ENCODE results near the gene IFITM5.
"Not testable (repeated sequence)": the region's sequence is repeated elsewhere in the genome, so short reads cannot be mapped to it uniquely, and the experiment has no call there.

The IFITM5 gene

GRCh38 chr11:328012-328411 is 28.7 kb upstream of the IFITM5 start:
- DNase-seq (ENCODE audit: low read depth), result no peak

- DNase-seq (ENCODE audit: low read depth), result no peak
Measured at GRCh38 chr11:327581-327923, 28.2 kb upstream of the IFITM5 start.

- peak; percentile 48 for DNase-seq (ENCODE audit: low read depth)
Measured at GRCh38 chr11:326842-327580, 27.7 kb upstream of the IFITM5 start.

GRCh38 chr11:326592-326841 is 27.2 kb upstream of the IFITM5 start:
- DNase-seq (ENCODE audit: low read depth), result no peak

GRCh38 chr11:325796-326591 is 26.7 kb upstream of the IFITM5 start:
- DNase-seq (ENCODE audit: low read depth), result no peak

- not testable (repeated sequence) for DNase-seq (ENCODE audit: low read depth)
Measured at GRCh38 chr11:324593-325517, 25.5 kb upstream of the IFITM5 start.

GRCh38 chr11:324156-324555 is 24.8 kb upstream of the IFITM5 start:
- DNase-seq (ENCODE audit: low read depth), result no peak

- not testable (repeated sequence) for DNase-seq (ENCODE audit: low read depth)
Measured at GRCh38 chr11:319888-320273, 20.6 kb upstream of the IFITM5 start.

- DNase-seq (ENCODE audit: low read depth), result not testable (repeated sequence)
Measured at GRCh38 chr11:319121-319887, 20.0 kb upstream of the IFITM5 start.

GRCh38 chr11:318405-319120 is 19.2 kb upstream of the IFITM5 start:
- DNase-seq (ENCODE audit: low read depth), result not testable (repeated sequence)

GRCh38 chr11:317668-318404 is 18.5 kb upstream of the IFITM5 start:
- not testable (repeated sequence) for DNase-seq (ENCODE audit: low read depth)

GRCh38 chr11:316891-317301 is 17.6 kb upstream of the IFITM5 start:
- no peak for DNase-seq (ENCODE audit: low read depth)

- no peak for DNase-seq (ENCODE audit: low read depth)
Measured at GRCh38 chr11:316031-316701, 16.8 kb upstream of the IFITM5 start.

- DNase-seq (ENCODE audit: low read depth), result no peak
Measured at GRCh38 chr11:315516-315994, 16.2 kb upstream of the IFITM5 start.

- no peak for DNase-seq (ENCODE audit: low read depth)
Measured at GRCh38 chr11:315051-315481, 15.7 kb upstream of the IFITM5 start.

GRCh38 chr11:314554-314875 is 15.2 kb upstream of the IFITM5 start:
- not testable (repeated sequence) for DNase-seq (ENCODE audit: low read depth)

- no peak for DNase-seq (ENCODE audit: low read depth)
Measured at GRCh38 chr11:313787-314553, 14.6 kb upstream of the IFITM5 start, which contains the start of gene IFITM1. IFITM1 (plus strand) TSS chr11:314040; CDS start chr11:314171, 131 bp downstream.

- no peak for DNase-seq (ENCODE audit: low read depth)
Measured at GRCh38 chr11:313304-313786, 14.0 kb upstream of the IFITM5 start.

Data from activated T-cell treated with anti-CD3 and anti-CD28 coated beads for 1 hour (primary cell).